ENCODE data around the gene RXRA. TPM values are rescaled to one million over a fixed set of nuclear protein-coding genes. Genes with fewer than 3 reads are reported as not detected.

The RXRA gene
- total RNA-seq, 1 donor from 2014 or later = 22.8 TPM

DNA sequence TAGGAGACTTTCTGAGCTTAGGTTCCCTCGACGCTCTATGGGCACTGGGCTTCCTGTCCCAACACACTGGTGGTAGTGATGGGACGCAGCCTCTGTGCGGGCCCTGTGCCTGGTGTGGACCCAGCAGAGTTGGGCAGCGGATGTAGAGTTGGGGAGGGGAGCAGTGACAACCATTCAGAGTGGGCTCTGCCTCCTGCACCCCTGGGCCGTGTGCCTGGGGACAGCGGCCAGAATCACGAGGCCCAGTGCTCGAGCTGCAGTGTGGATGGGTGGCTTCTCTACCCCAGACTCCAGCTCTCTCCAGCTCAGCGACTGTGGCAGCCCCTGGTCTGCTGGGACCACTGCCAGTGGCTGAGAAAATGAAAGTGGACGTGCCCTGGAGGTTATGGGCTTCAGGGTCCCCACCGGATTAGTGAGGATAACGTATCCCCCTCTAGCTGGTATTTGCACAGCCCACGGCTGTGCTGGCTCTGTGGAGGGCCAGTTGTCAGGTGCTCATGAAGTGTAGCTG, 18.6 kb downstream of the RXRA start:
- H3K4me3 Mint-ChIP-seq (ENCODE audit: low read depth) = no peak overlapping the region
- H3K27ac Mint-ChIP-seq = no peak overlapping the region
- no peak for DNase-seq (ENCODE audit: low spot score)
- no peaks in the 10 kb centered on the region for H3K27me3 Mint-ChIP-seq (ENCODE audit: low read depth)
- intact Hi-C loops (cut with micrococcal nuclease) = no loop called here
- H3K36me3 Mint-ChIP-seq (ENCODE audit: low read depth) = no peaks in the 10 kb centered on the region
- no peaks in the 10 kb centered on the region for H3K4me1 Mint-ChIP-seq (ENCODE audit: low read depth)
- no peaks in the 10 kb centered on the region for H3K9me3 Mint-ChIP-seq

- intact Hi-C loops (cut with micrococcal nuclease) = no loop called here
- Mint-ChIP-seq H3K9me3 (no peaks in the 10 kb centered on the region), H3K4me1 (ENCODE audit: low read depth) (no peaks in the 10 kb centered on the region), H3K27me3 (ENCODE audit: low read depth) (no peaks in the 10 kb centered on the region), H3K36me3 (ENCODE audit: low read depth) (no peaks in the 10 kb centered on the region), H3K4me3 (ENCODE audit: low read depth) (no peak overlapping the region), H3K27ac (no peak overlapping the region)
- no peak for DNase-seq (ENCODE audit: low spot score)
These were observed 19.5 kb downstream of the RXRA start for GRCh38 chr9:134345737-134346136.

GRCh38 chr9:134346151-134346550, 19.9 kb downstream of the RXRA start:
- Mint-ChIP-seq H3K27me3 (ENCODE audit: low read depth) (no peaks in the 10 kb centered on the region), H3K36me3 (ENCODE audit: low read depth) (no peaks in the 10 kb centered on the region), H3K27ac (no peak overlapping the region), H3K4me1 (ENCODE audit: low read depth) (no peaks in the 10 kb centered on the region), H3K4me3 (ENCODE audit: low read depth) (no peak overlapping the region), H3K9me3 (no peaks in the 10 kb centered on the region)
- DNase-seq (ENCODE audit: low spot score) = no peak
- intact Hi-C loops (cut with micrococcal nuclease) = no loop called here

- Mint-ChIP-seq H3K36me3 (ENCODE audit: low read depth) (no peaks in the 10 kb centered on the region), H3K27me3 (ENCODE audit: low read depth) (no peaks in the 10 kb centered on the region), H3K4me3 (ENCODE audit: low read depth) (no peak overlapping the region), H3K27ac (no peak overlapping the region), H3K9me3 (no peaks in the 10 kb centered on the region), H3K4me1 (ENCODE audit: low read depth) (no peaks in the 10 kb centered on the region)
- intact Hi-C loops (cut with micrococcal nuclease) = no loop called here
- no peak for DNase-seq (ENCODE audit: low spot score)
These were observed 20.8 kb downstream of the RXRA start for GRCh38 chr9:134346840-134347583.

DNA sequence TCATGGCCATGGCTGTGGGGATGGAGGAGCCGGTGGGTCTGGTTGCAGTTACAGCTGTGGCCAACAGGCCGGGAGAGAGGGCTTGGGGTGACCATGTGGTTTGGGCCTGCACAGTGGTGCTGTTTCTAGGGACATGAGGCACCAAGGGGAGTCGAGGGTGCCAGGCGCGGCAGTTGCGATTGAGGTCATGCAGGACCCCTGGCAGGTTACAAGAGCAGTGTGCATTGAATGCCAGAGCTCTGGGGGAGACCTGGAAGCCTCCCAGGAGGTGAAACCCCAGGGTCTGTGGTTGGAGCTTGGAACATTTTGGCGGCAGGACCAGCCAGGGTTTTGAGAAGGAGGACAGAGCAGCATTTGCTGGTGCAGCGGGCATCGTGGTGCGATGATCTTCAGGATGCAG, 21.7 kb downstream of the RXRA start:
- intact Hi-C loops (cut with micrococcal nuclease) = no loop called here
- H3K36me3 Mint-ChIP-seq (ENCODE audit: low read depth) = no peaks in the 10 kb centered on the region
- no peak overlapping the region for H3K27ac Mint-ChIP-seq

GRCh38 chr9:134348404-134349155, 22.3 kb downstream of the RXRA start:
- Mint-ChIP-seq H3K4me1 (ENCODE audit: low read depth) (no peaks in the 10 kb centered on the region), H3K27me3 (ENCODE audit: low read depth) (no peaks in the 10 kb centered on the region), H3K4me3 (ENCODE audit: low read depth) (no peak overlapping the region), H3K36me3 (ENCODE audit: low read depth) (no peaks in the 10 kb centered on the region), H3K9me3 (no peaks in the 10 kb centered on the region), H3K27ac (no peak overlapping the region)
- intact Hi-C loops (cut with micrococcal nuclease) = no loop called here
- DNase-seq (ENCODE audit: low spot score) = no peak

More for the DNA sequence above, 21.7 kb downstream of the RXRA start:
- no peak overlapping the region for H3K4me3 Mint-ChIP-seq (ENCODE audit: low read depth)
- H3K9me3 Mint-ChIP-seq = no peaks in the 10 kb centered on the region
- DNase-seq (ENCODE audit: low spot score) = no peak
- no peaks in the 10 kb centered on the region for H3K4me1 Mint-ChIP-seq (ENCODE audit: low read depth)
- no peaks in the 10 kb centered on the region for H3K27me3 Mint-ChIP-seq (ENCODE audit: low read depth)

DNA sequence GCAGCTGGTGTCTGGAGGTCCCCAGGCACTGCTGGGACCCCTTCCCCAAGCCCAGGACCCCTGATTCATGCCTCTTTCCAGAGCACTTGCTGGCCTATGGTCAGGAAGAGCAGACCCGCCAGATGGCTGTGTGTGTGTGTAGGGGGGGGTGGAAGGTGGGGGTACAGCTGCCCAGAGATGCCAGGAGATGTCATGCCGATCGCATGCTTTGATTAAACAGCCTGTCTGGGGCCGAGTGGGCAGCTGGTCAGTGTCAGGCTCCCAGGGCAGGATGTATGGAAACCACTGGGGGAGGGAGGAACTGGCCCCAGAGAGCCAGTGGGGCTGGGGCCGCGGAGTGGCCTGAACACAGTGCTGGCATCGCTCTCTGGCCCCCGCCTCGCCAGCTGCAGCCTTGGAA, 23.7 kb downstream of the RXRA start:
- Mint-ChIP-seq H3K4me3 (ENCODE audit: low read depth) (no peak overlapping the region), H3K4me1 (ENCODE audit: low read depth) (no peaks in the 10 kb centered on the region), H3K27ac (no peak overlapping the region), H3K27me3 (ENCODE audit: low read depth) (no peaks in the 10 kb centered on the region), H3K9me3 (no peaks in the 10 kb centered on the region), H3K36me3 (ENCODE audit: low read depth) (no peaks in the 10 kb centered on the region)
- intact Hi-C loops (cut with micrococcal nuclease) = no loop called here
- no peak for DNase-seq (ENCODE audit: low spot score)

- Mint-ChIP-seq H3K27ac (no peak overlapping the region), H3K27me3 (ENCODE audit: low read depth) (no peaks in the 10 kb centered on the region), H3K9me3 (no peaks in the 10 kb centered on the region), H3K4me3 (ENCODE audit: low read depth) (no peak overlapping the region), H3K4me1 (ENCODE audit: low read depth) (no peaks in the 10 kb centered on the region), H3K36me3 (ENCODE audit: low read depth) (no peaks in the 10 kb centered on the region)
- no peak for DNase-seq (ENCODE audit: low spot score)
- intact Hi-C loops (cut with micrococcal nuclease) = no loop called here
These were observed 24.2 kb downstream of the RXRA start for GRCh38 chr9:134350416-134350994.

GRCh38 chr9:134351606-134352176, 25.4 kb downstream of the RXRA start:
- H3K27ac Mint-ChIP-seq = no peak overlapping the region
- no peaks in the 10 kb centered on the region for H3K36me3 Mint-ChIP-seq (ENCODE audit: low read depth)
- H3K27me3 Mint-ChIP-seq (ENCODE audit: low read depth) = no peaks in the 10 kb centered on the region
- H3K4me1 Mint-ChIP-seq (ENCODE audit: low read depth) = no peaks in the 10 kb centered on the region
- intact Hi-C loops (cut with micrococcal nuclease) = no loop called here
- no peaks in the 10 kb centered on the region for H3K9me3 Mint-ChIP-seq
- DNase-seq (ENCODE audit: low spot score) = no peak
- H3K4me3 Mint-ChIP-seq (ENCODE audit: low read depth) = no peak overlapping the region

GRCh38 chr9:134352247-134352933, 26.1 kb downstream of the RXRA start:
- H3K27ac Mint-ChIP-seq = no peak overlapping the region
- H3K4me3 Mint-ChIP-seq (ENCODE audit: low read depth) = no peak overlapping the region
- no peaks in the 10 kb centered on the region for H3K36me3 Mint-ChIP-seq (ENCODE audit: low read depth)
- no peaks in the 10 kb centered on the region for H3K4me1 Mint-ChIP-seq (ENCODE audit: low read depth)
- H3K9me3 Mint-ChIP-seq = no peaks in the 10 kb centered on the region
- H3K27me3 Mint-ChIP-seq (ENCODE audit: low read depth) = no peaks in the 10 kb centered on the region
- DNase-seq (ENCODE audit: low spot score) = no peak
- intact Hi-C loops (cut with micrococcal nuclease) = no loop called here

GRCh38 chr9:134353539-134353938, 27.3 kb downstream of the RXRA start:
- intact Hi-C loops (cut with micrococcal nuclease) = no loop called here
- Mint-ChIP-seq H3K36me3 (ENCODE audit: low read depth) (no peaks in the 10 kb centered on the region), H3K4me3 (ENCODE audit: low read depth) (no peak overlapping the region), H3K27me3 (ENCODE audit: low read depth) (no peaks in the 10 kb centered on the region), H3K4me1 (ENCODE audit: low read depth) (no peaks in the 10 kb centered on the region), H3K9me3 (no peaks in the 10 kb centered on the region), H3K27ac (no peak overlapping the region)
- no peak for DNase-seq (ENCODE audit: low spot score)

DNA sequence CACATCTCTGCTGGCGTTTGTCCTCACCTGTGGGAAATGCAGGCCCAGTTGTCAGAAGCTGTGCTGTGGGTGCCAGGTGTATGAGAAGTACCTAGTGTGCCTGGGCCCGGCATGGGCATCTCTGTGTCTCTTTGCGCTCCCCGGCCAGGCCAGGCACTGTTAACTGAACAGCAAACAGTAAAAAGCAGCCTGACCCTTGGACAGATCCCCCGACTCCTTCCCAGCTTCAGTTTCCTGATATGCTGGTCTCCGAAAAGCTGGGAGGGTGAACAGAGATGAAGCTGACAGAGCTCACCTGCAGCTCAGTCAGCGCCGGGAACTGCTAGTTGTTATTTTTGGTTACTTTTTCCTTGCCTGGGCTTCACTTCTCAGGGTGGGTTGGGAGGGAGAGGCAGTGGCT, 28.9 kb downstream of the RXRA start:
- H3K4me1 Mint-ChIP-seq (ENCODE audit: low read depth) = no peaks in the 10 kb centered on the region
- DNase-seq (ENCODE audit: low spot score) = no peak
- H3K27me3 Mint-ChIP-seq (ENCODE audit: low read depth) = no peaks in the 10 kb centered on the region
- no peak overlapping the region for H3K27ac Mint-ChIP-seq
- intact Hi-C loops (cut with micrococcal nuclease) = no loop called here
- no peak overlapping the region for H3K4me3 Mint-ChIP-seq (ENCODE audit: low read depth)
- H3K36me3 Mint-ChIP-seq (ENCODE audit: low read depth) = no peaks in the 10 kb centered on the region
- no peaks in the 10 kb centered on the region for H3K9me3 Mint-ChIP-seq
